ENCODE measurements around the gene DLK2. TPM values are rescaled to one million over a fixed set of nuclear protein-coding genes. Genes with fewer than 3 reads are reported as not detected.

DLK2 gene
- total and polyA plus RNA-seq, 2 donors (not counting 3 experiments of a cell fraction or from before 2014, with no cell fraction given): 0.36 TPM; not detected in 1

DNA sequence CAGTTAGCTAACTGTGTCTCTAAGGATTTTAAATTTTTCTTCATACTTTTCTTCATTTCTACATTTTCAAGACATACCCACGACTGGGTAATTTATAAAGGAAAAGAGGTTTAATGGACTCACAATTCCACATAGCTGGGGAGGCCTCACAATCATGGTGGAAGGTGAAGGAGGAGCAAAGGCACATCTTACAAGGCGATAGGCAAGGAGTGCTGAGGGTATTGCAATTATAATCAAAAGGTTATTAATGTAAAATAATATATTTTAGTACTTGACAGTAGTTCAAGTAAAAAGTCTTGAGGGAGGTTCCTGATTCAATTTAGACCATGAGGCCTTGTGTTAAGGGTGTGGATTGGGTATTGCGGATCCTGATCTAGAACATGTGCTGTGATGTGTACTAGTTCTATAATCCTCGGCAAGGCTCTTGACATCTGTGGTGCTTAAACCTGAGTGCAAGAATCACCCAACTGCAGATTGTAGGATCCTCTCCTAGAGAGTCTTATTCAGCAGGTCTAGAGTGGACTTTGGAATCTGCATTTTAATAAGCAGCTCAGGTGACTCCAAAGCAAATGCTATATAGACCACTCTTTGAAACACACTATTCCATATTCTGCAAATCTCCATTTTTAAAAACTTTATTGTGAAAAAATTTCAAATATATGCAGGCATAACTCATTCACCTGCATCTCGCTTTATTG is 35.2 kb downstream of the DLK2 start:
- Histone ChIP-seq H3K9me3 (replicated peaks; ENCODE audit: control insufficient read depth, insufficient read depth, low read length) (no peaks in the 10 kb centered on the region), H4K20me1 (replicated peaks; ENCODE audit: control insufficient read depth, extremely low read depth, insufficient read depth, low read length) (no peaks in the 10 kb centered on the region), H3K4me2 (ENCODE audit: insufficient read depth, low read length) (no peak overlapping the region), H3K4me3 (replicated peaks in 1 of 3; ENCODE audit: insufficient read depth in 1 of 3, low read depth in 1 of 3, low read length in 3 of 3) (no peak overlapping the region), H3K9ac (replicated peaks; ENCODE audit: extremely low read depth, insufficient read depth, low read length) (no peak overlapping the region), H3K4me1 (ENCODE audit: control insufficient read depth, extremely low read depth, insufficient read depth, low read length) (no peaks in the 10 kb centered on the region), H2AFZ (ENCODE audit: low read depth, low read length) (no peak overlapping the region), H3K36me3 (ENCODE audit: control insufficient read depth in 2 of 2, extremely low read depth in 1 of 2, insufficient read depth in 2 of 2, low read length in 2 of 2) (no peaks in the 10 kb centered on the region), H3K79me2 (ENCODE audit: control insufficient read depth, insufficient read depth, low read length) (no peaks in the 10 kb centered on the region), H3K27ac (ENCODE audit: insufficient read depth, low read depth, low read length) (no peak overlapping the region), H3K9me1 (replicated peaks; ENCODE audit: control insufficient read depth, extremely low read depth, insufficient read depth, low read length) (no peaks in the 10 kb centered on the region), H3K27me3 (ENCODE audit: control insufficient read depth in 2 of 2, insufficient read depth in 2 of 2, low read length in 2 of 2) (peaks cover 10 to 12% of the 10 kb centered on the region in 2 experiments)
- CTCF ChIA-PET: no interaction called here
- dilution Hi-C loops (cut with MboI; ENCODE audit: extremely low pct_ligation_motif_present, low sequenced_read_pairs): no loop called here
- intact Hi-C loops (cut with micrococcal nuclease): no loop called here
- no peak for FAIRE-seq
- TF ChIP-seq POLR2AphosphoS5 (IDR thresholded peaks at IDR 0.05; ENCODE audit: insufficient read depth, low read depth, low read length): no peak
- TF ChIP-seq, protein P1, sequence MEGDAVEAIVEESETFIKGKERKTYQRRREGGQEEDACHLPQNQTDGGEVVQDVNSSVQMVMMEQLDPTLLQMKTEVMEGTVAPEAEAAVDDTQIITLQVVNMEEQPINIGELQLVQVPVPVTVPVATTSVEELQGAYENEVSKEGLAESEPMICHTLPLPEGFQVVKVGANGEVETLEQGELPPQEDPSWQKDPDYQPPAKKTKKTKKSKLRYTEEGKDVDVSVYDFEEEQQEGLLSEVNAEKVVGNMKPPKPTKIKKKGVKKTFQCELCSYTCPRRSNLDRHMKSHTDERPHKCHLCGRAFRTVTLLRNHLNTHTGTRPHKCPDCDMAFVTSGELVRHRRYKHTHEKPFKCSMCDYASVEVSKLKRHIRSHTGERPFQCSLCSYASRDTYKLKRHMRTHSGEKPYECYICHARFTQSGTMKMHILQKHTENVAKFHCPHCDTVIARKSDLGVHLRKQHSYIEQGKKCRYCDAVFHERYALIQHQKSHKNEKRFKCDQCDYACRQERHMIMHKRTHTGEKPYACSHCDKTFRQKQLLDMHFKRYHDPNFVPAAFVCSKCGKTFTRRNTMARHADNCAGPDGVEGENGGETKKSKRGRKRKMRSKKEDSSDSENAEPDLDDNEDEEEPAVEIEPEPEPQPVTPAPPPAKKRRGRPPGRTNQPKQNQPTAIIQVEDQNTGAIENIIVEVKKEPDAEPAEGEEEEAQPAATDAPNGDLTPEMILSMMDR (IDR thresholded peaks at IDR 0.05; ENCODE audit: extremely low read depth in 1 of 2, insufficient read depth in 1 of 2, low read depth in 1 of 2, low read length in 2 of 2): no peak
- no peak for TF ChIP-seq EZH2 (IDR thresholded peaks at IDR 0.05; ENCODE audit: borderline replicate concordance, low read depth, low read length, severe bottlenecking)
- TF ChIP-seq, protein P2, sequence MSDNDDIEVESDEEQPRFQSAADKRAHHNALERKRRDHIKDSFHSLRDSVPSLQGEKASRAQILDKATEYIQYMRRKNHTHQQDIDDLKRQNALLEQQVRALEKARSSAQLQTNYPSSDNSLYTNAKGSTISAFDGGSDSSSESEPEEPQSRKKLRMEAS (IDR thresholded peaks at IDR 0.05; ENCODE audit: insufficient read depth, insufficient read length): no peak
- TF ChIP-seq JUN (IDR thresholded peaks at IDR 0.05; ENCODE audit: borderline replicate concordance, insufficient read depth, insufficient read length, low read depth): no peak
- no peak for TF ChIP-seq FOS (IDR thresholded peaks at IDR 0.05; ENCODE audit: borderline replicate concordance, insufficient read depth, low read length)
- no peak for TF ChIP-seq MYC (IDR thresholded peaks at IDR 0.05; ENCODE audit: low read depth, low read length)
- TF ChIP-seq POLR2A (IDR thresholded peaks at IDR 0.05; ENCODE audit: low read depth, low read length): no peak
- TF ChIP-seq GATA2 (IDR thresholded peaks at IDR 0.05; ENCODE audit: insufficient read depth, insufficient read length, low read depth, low read length): no peak
- DNase-seq (ENCODE audit: low read depth, low spot score): no peak
- no TSS peak for BruUV-seq (replicated peaks)
- POLR2A ChIA-PET: no interaction called here
